Hindlimb muscle (tissue), 1 donor: ENCODE data around the gene CARD19. TPM values are rescaled to one million over a fixed set of nuclear protein-coding genes. Genes with fewer than 3 reads are reported as not detected.
"Not testable (repeated sequence)": the region's sequence is repeated elsewhere in the genome, so short reads cannot be mapped to it uniquely, and the experiment has no call there.

ENCODE experiments used
- DNase-seq: peaks from one replicate; pipeline ENCODE4 v3.0.0-alpha.2; 2013
- polyA plus RNA-seq: library from polyadenylated mRNA; unstranded; fragments of 120-200 nt; gene quantifications from one replicate; pipeline ENCODE4 v1.2.1, GENCODE V29; 2013; ENCODE audit not compliant: insufficient read length

Gene CARD19
- polyA plus RNA-seq, 1 donor: 39.7 TPM

GRCh38 chr9:93134740-93135444 lies 38.9 kb downstream of the CARD19 start:
- DNase-seq: no peak

- DNase-seq: no peak
Observed at GRCh38 chr9:93136011-93136440, 40.0 kb downstream of the CARD19 start.

DNA sequence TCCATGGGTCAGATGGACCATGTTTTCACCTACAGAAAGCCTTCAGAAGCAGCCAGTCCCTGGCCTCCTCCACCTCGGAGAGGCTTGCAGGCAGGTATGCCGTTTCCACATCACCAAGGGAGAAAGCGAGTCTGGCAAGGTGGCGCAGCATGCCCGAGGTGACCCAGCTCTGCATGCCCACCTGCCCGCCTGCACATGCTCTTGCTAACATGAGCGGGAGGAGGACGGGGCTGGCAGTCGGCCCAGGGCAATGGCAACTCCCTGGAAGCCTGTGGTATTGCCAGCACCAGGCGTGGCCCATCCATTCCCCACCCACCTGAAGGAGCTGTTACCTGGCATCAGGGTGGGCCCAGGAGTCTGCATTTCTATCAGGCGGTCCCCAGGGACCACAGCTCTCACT lies 41.3 kb downstream of the CARD19 start:
- no peak for DNase-seq

DNA sequence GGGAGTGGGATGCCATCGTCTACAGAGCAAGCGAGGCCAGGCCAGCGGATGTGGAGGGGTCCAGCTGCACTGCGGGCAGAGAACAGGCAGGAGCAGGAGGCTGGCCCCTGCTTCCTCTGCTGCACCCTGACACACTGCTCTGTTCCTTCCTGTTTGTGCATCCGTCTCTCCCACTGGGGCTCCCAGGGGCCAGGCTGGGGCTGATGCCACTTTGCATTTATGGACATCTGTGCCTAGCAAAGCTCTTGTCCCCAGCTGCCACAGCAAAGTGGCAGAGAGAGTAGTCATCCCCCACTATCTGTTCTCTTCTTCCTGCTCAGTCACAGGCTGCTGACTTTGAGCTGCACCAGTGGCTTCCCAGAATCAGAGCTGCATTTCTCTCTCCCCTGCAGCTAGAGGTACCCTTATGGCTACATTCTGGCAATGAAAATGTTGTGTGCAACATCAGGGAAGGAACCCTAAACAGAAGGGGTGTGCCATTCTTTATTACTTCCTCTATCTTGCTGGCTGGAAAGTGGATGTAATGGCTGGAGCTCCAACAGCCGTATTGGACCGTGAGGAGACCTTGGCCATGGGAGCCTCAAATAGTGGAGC lies 42.3 kb downstream of the CARD19 start:
- no peak for DNase-seq

GRCh38 chr9:93139365-93140182 lies 43.6 kb downstream of the CARD19 start:
- DNase-seq: no peak

GRCh38 chr9:93141771-93142483 lies 45.9 kb downstream of the CARD19 start:
- DNase-seq: no peak

- DNase-seq: no peak
Observed at GRCh38 chr9:93143830-93144530, 48.0 kb downstream of the CARD19 start.

DNA sequence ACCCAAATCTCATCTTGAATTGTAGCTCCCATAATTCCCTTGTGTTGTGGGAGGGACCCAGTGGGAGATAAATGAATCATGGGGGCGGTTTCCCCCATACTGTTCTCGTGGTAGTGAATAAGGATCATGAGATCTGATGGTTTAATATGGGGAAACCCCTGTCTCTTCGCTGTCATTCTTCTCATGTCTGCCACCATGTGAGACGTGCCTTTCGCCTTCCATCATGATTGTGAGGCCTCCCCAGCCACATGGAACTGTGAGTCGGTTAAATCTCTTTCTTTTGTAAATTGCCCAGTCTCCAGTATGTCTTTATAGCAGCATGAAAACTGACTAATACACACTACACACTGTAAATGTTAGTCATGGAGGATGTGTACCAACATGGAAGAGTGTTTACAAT lies 50.7 kb downstream of the CARD19 start:
- not testable (repeated sequence) for DNase-seq

DNA sequence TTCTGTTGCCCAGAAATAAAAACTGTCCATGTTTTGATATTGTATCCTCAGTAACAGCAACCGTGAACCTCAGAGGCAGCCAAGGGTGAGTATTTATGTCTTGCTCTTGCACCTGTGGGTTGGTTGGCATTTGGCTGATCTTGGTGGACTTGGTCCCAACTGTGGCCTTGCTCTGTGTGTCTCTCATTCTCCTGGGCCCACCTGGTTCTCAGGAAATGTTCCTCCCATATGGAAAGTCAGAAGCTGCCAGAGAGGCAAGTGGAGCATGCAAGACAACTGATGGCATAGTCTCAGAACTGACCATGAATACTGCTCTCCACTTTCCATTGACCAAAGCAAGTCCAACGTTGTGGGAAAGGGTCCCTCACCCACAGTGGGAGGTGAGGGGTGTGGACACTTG lies 51.6 kb downstream of the CARD19 start:
- no peak for DNase-seq

DNA sequence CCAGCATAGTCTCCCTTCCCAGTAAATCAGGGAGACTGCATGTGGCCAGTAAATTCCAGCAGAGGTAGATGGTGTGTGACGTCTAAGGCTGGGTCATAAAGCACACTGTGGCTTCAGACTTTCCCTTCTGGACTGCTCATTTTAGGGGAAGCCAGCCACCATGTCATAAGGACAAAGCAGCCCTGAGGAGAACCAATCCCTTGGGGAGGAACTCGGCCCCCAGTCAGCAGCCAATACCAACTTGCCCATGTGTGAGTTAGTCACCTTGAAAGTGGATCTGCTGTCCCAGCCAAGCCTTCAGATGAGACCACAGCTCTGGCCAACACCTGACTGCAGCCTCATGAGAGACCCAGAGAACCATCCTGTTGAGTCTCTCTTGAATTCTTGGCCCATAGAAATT lies 52.7 kb downstream of the CARD19 start:
- DNase-seq: no peak

DNA sequence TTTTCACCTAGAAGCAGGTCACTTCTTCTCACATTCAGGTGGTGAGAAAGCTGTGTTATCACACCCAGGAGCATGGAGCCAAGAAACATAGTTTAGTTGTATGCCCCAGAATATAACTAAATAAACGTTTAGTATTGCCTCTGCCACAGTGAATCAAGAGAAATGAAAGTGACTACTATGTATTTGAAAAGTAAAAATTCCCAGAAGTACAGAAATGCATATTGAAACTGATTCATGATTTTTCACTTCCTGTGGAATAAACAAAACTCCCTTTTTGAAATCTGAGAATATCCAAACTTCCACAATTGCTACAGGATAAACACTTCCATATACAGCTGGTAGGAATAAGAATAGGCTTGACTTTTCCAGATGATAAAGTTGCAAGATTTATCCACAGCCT lies 53.3 kb downstream of the CARD19 start:
- no peak for DNase-seq

DNA sequence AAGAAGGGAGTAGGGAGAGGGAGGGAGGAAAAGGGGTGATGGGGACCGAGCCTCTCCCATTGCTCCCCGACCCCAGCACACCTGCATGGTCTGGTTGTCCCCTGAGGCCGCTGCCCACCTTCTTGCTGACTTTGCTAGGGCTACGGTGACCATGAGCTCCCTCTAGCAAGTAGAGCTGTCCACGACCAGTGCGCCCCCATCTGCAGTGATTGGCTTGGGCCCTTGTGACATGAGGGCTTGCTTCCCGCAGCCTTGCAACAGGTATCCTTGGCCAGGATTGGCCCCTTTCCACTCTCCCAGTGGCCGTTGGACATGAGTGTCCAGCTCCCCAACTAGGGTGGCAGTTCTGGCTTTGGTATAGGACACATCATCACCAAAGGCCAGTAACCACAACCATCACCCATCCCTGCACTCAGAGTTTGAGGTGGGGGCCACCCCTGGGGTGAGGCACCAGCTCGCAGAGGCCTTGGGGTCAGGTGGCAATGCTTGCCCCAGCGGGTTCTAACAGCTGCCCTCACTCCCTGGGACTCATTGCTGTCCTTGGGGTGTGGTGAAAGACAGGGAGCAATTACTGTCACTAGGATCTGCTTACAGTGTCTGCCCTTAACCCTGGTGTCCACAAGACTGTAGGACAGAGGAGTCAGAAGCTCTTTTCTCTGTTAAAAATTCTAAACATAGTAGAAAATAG lies 55.2 kb downstream of the CARD19 start:
- no peak for DNase-seq

GRCh38 chr9:93154293-93154903 lies 58.4 kb downstream of the CARD19 start:
- DNase-seq: no peak

GRCh38 chr9:93155716-93156474 lies 59.9 kb downstream of the CARD19 start:
- no peak for DNase-seq

GRCh38 chr9:93156475-93157008 lies 60.5 kb downstream of the CARD19 start:
- no peak for DNase-seq

- peak; percentile 88 for DNase-seq
Observed at GRCh38 chr9:93159601-93160471, 63.8 kb downstream of the CARD19 start.

DNA sequence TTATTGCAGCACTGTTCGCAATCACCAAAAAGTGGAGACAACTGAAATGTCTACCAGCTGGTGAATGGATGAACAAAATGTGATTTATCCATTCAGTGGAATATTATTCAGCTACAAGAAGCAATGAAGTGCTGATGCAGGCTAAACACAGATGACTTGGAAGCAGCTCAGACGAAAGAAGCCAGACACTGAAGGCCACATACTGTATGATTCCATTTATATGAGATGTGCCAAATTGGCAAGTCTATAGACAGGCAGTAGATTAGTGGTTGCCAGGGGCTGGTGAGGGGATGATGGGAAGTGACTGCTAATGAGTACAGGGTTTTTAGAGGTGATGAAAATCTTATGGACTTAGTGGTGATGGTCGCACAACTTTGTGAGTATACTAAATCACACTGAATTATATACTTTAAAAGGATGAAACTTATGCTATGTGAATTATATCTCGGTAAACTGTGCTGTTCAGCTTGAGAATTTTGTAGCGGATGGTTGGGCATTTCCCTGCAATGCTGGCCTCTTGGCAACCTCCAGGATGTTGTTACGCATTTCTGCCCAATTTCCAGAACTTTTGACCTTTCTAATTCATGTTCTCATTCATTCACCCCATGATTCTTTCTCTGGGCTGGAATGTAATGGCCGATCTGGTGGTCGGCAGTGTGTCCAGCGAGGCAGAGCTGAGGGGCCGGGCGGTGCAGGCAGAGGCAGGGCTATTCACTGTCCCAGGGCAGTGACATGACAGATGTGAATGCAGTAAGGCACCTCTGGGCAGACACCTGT lies 66.0 kb downstream of the CARD19 start:
- DNase-seq: peak; percentile 63
